Cardiac muscle cell (in vitro differentiated cells and primary cell): ENCODE data around the gene ZNF598. TPM values are rescaled to one million over a fixed set of nuclear protein-coding genes. Genes with fewer than 3 reads are reported as not detected.
A peak's percentile ranks its signal among the peaks of the same experiment; 100 is the strongest.

Experiments
- DNase-seq, 2 donors: peaks; one replicate each; pipeline versions ENCODE4 v3.0.0 to v3.0.0-alpha.2; 2010 to 2017; ENCODE audit warnings: low read depth in 1 of 2, low spot score in 1 of 2
- H3K27ac ChIP-seq: fragments of 200-600 bp; sonication (generic); 2 replicates; pipeline ENCODE4 v1.5.1; 2016
- H3K27me3 ChIP-seq: fragments of 200-600 bp; sonication (generic); 2 replicates; pipeline ENCODE4 v1.6.0; 2016; ENCODE audit warnings: control low read depth
- H3K36me3 ChIP-seq: fragments of 200-600 bp; sonication (generic); 2 replicates; pipeline ENCODE4 v1.5.1; 2016; ENCODE audit warnings: control low read depth
- H3K4me1 ChIP-seq: fragments of 200-600 bp; sonication (generic); 2 replicates; pipeline ENCODE4 v1.8.1; 2017; ENCODE audit warnings: low read depth, mild to moderate bottlenecking, mixed run types
- H3K4me3 ChIP-seq: fragments of 200-600 bp; sonication (generic); 2 replicates; pipeline ENCODE4 v1.5.1; 2016; ENCODE audit warnings: mild to moderate bottlenecking
- H3K9me3 ChIP-seq: fragments of 200-600 bp; sonication (generic); 2 replicates; pipeline ENCODE4 v1.5.1; 2017; ENCODE audit warnings: low read depth, mild to moderate bottlenecking, control low read depth
- CTCF ChIP-seq: IDR thresholded peaks from 2 replicates; pipeline ENCODE4 v1.5.1; 2012; ENCODE audit warnings: low read depth, mild to moderate bottlenecking, low read length
- polyA plus RNA-seq: library from polyadenylated mRNA; unstranded; fragments of >200 nt; fragmentation: Nextera tagmentation; extraction: Ambion mirVana; gene quantifications from 2 replicates; pipeline ENCODE4 v1.2.1, GENCODE V29; 2016
- total RNA-seq: library from RNA; depleted of rRNA; stranded (reverse); fragments of >200 nt; gene quantifications from 2 replicates; pipeline ENCODE4 v1.2.3, GENCODE V29; 2016

The ZNF598 gene
- total and polyA plus RNA-seq, 2 experiments from 2014 or later: 28.8 to 50.4 TPM

GRCh38 chr16:1983544-1984346, 25.9 kb downstream of the ZNF598 start, which contains the start of gene GFER:
Gene GFER (plus strand): TSS chr16:1984193. CDS start chr16:1984219, 26 bp downstream.
- Histone ChIP-seq H3K36me3 (no peaks in the 10 kb centered on the region), H3K27me3 (peaks cover 49% of the 10 kb centered on the region), H3K4me1 (peaks cover 4% of the 10 kb centered on the region), H3K9me3 (no peaks in the 10 kb centered on the region), H3K27ac (peak within 1 kb of the TSS; percentile 91), H3K4me3 (peak within 1 kb of the TSS; percentile 80)
- peak; percentile 96 to 97 for DNase-seq
- TF ChIP-seq CTCF: peak; percentile 28

- H3K4me3 ChIP-seq: peak overlapping the region; percentile 80
- DNase-seq: no peak
- no peak for TF ChIP-seq CTCF
- H3K27ac ChIP-seq: peak overlapping the region; percentile 91
- H3K4me1 ChIP-seq: peaks cover 4% of the 10 kb centered on the region
- H3K27me3 ChIP-seq: peaks cover 52% of the 10 kb centered on the region
- no peaks in the 10 kb centered on the region for H3K36me3 ChIP-seq
- H3K9me3 ChIP-seq: no peaks in the 10 kb centered on the region
These were observed 26.6 kb downstream of the ZNF598 start for GRCh38 chr16:1982991-1983543.

- no peak overlapping the region for H3K27ac ChIP-seq
- peaks cover 55% of the 10 kb centered on the region for H3K27me3 ChIP-seq
- peaks cover 4% of the 10 kb centered on the region for H3K4me1 ChIP-seq
- peaks cover 3% of the 10 kb centered on the region for H3K36me3 ChIP-seq
- H3K4me3 ChIP-seq: no peak overlapping the region
- no peak for TF ChIP-seq CTCF
- no peaks in the 10 kb centered on the region for H3K9me3 ChIP-seq
- DNase-seq: no peak
These were observed 27.6 kb downstream of the ZNF598 start for GRCh38 chr16:1982013-1982433.

- peaks cover 4% of the 10 kb centered on the region for H3K4me1 ChIP-seq
- peaks cover 4% of the 10 kb centered on the region for H3K36me3 ChIP-seq
- TF ChIP-seq CTCF: no peak
- no peaks in the 10 kb centered on the region for H3K9me3 ChIP-seq
- peaks cover 55% of the 10 kb centered on the region for H3K27me3 ChIP-seq
- H3K27ac ChIP-seq: no peak within 1 kb of the TSS
- no peak within 1 kb of the TSS for H3K4me3 ChIP-seq
- no peak for DNase-seq
These were observed 28.2 kb downstream of the ZNF598 start, which contains the start of gene NOXO1 for GRCh38 chr16:1981398-1981836. Gene NOXO1 (minus strand): TSS chr16:1981469. CDS start chr16:1981179, 290 bp downstream.

- H3K27me3 ChIP-seq: peaks cover 55% of the 10 kb centered on the region
- peaks cover 4% of the 10 kb centered on the region for H3K4me1 ChIP-seq
- H3K36me3 ChIP-seq: peaks cover 6% of the 10 kb centered on the region
- TF ChIP-seq CTCF: no peak
- no peak overlapping the region for H3K27ac ChIP-seq
- no peaks in the 10 kb centered on the region for H3K9me3 ChIP-seq
- H3K4me3 ChIP-seq: no peak overlapping the region
- no peak for DNase-seq
These were observed 28.9 kb downstream of the ZNF598 start for GRCh38 chr16:1980770-1981087.
